HepG2 (cell line): ENCODE measurements around the gene FBXO39. TPM values are rescaled to one million over a fixed set of nuclear protein-coding genes. Genes with fewer than 3 reads are reported as not detected.

Source experiments
- ATAC-seq: fragments of 200-7000 bp; cut with Tn5 transposase; 3 replicates; pipeline ENCODE4 v1.9.1; 2020; ENCODE audit warnings: mild to moderate bottlenecking, moderate library complexity
- BruUV-seq: library from RNA; stranded (reverse); fragments of 400-500 nt; replicated peaks from 2 replicates; lab custom pipeline; 2021; lab: Mats Ljungman, UMichigan
- CTCF ChIA-PET: fragments of 300-600 bp; formaldehyde crosslinking; extraction: SDS; loops from one replicate; lab custom pipeline; 2021; ENCODE audit warnings: low total read pairs, inconsistent platforms, low intra/inter-chr PET ratio; lab: Yijun Ruan, JAX
- POLR2A ChIA-PET: fragments of 350-600 bp; sonication (Branson Sonifier 250); formaldehyde crosslinking; loops from one replicate; lab custom pipeline; 2020; ENCODE audit warnings: antibody characterized with exemption, inconsistent platforms; lab: Yijun Ruan, JAX
- DNase-seq: peaks from one replicate; pipeline ENCODE4 v3.0.0-alpha.2; 2015; ENCODE audit warnings: low spot score
- FAIRE-seq: peaks from 3 replicates; lab custom pipeline; 2011; peaks lifted over from hg19 to GRCh38; lab: Jason Lieb, UNC
- H2AFZ ChIP-seq: one replicate; pipeline ENCODE4 v1.6.1; 2011; ENCODE audit warnings: low read length, inconsistent platforms
- H3K27ac ChIP-seq: fragments of 300-600 bp; 3 replicates; pipeline ENCODE4 v1.8.0; 2011; ENCODE audit warnings: mixed run types, mild to moderate bottlenecking, mixed read lengths, low read length, inconsistent platforms; ENCODE audit not compliant: insufficient read depth; ENCODE audit errors: extremely low read length
- H3K27me3 ChIP-seq, 2 experiments: fragments of 200-600 bp in 1 of 2; 2 replicates in 1 of 2; 3 replicates in 1 of 2; pipeline versions ENCODE4 v1.6.0 to v1.8.0; 2011; ENCODE audit warnings: low read length in 2 of 2, mild to moderate bottlenecking in 2 of 2, moderate library complexity in 2 of 2, inconsistent platforms in 1 of 2; ENCODE audit not compliant: insufficient read depth in 2 of 2, control insufficient read depth in 1 of 2
- H3K36me3 ChIP-seq, 2 experiments: fragments of 200-600 bp in 1 of 2; replicated peaks in 1 of 2; 2 replicates in 1 of 2; 3 replicates in 1 of 2; pipeline versions ENCODE4 v1.5.1 to v1.8.0; 2011; ENCODE audit warnings: low read length in 2 of 2, inconsistent platforms in 1 of 2; ENCODE audit not compliant: insufficient read depth in 2 of 2, control insufficient read depth in 1 of 2
- H3K4me1 ChIP-seq: 2 replicates; pipeline ENCODE4 v1.5.1; 2012; ENCODE audit warnings: low read length, inconsistent platforms; ENCODE audit not compliant: insufficient read depth
- H3K4me2 ChIP-seq: 2 replicates; pipeline ENCODE4 v1.6.0; 2011; ENCODE audit warnings: low read depth, low read length, inconsistent platforms
- H3K4me3 ChIP-seq, 3 experiments: fragments of 200-600 bp in 1 of 3; sonication (generic), shearing (Covaris generic) in 1 of 3; replicated peaks in 1 of 3; 2 replicates each; pipeline ENCODE4 v1.5.1; 2011 to 2016; ENCODE audit warnings: low read length in 3 of 3, inconsistent platforms in 2 of 3, low read depth in 2 of 3, mild to moderate bottlenecking in 2 of 3, control low read depth in 1 of 3, mixed read lengths in 1 of 3; ENCODE audit not compliant: insufficient read depth in 1 of 3
- H3K79me2 ChIP-seq: one replicate; pipeline ENCODE4 v1.6.1; 2011; ENCODE audit warnings: low read length, inconsistent platforms; ENCODE audit not compliant: insufficient read depth
- H3K9ac ChIP-seq: 2 replicates; pipeline ENCODE4 v1.6.0; 2011; ENCODE audit warnings: mild to moderate bottlenecking, low read depth, low read length, inconsistent platforms; ENCODE audit not compliant: insufficient read depth
- H3K9me3 ChIP-seq: 2 replicates; pipeline ENCODE4 v1.5.1; 2012; ENCODE audit warnings: mild to moderate bottlenecking, low read length
- H4K20me1 ChIP-seq: 2 replicates; pipeline ENCODE4 v1.6.0; 2011; ENCODE audit warnings: inconsistent platforms, mild to moderate bottlenecking, low read length, moderate library complexity; ENCODE audit not compliant: insufficient read depth
- KAT2B ChIP-seq: fragments of 150-350 bp; IDR thresholded peaks from 2 replicates; pipeline ENCODE4 v1.6.1; 2014; ENCODE audit warnings: low read depth, low read length, borderline replicate concordance
- MBD4 ChIP-seq: IDR thresholded peaks from 2 replicates; pipeline ENCODE4 v1.6.1; 2012; ENCODE audit warnings: low read length, inconsistent platforms, borderline replicate concordance
- SRSF4 ChIP-seq: fragments of 200-400 bp; formaldehyde crosslinking; IDR thresholded peaks from one replicate; pipeline ENCODE4 v1.6.1; 2018; ENCODE audit warnings: mild to moderate bottlenecking, low read depth, low read length, moderate library complexity; ENCODE audit not compliant: poor library complexity, severe bottlenecking
- TEAD2 ChIP-seq: sonication (generic); formaldehyde crosslinking; IDR thresholded peaks from 2 replicates; pipeline ENCODE4 v1.9.0; 2021; ENCODE audit warnings: missing genetic modification reagents
- ZNF383 ChIP-seq: sonication (generic); formaldehyde crosslinking; IDR thresholded peaks from 2 replicates; pipeline ENCODE4 v1.4.0; 2020; ENCODE audit warnings: missing genetic modification reagents, mild to moderate bottlenecking, borderline replicate concordance
- ZNF484 ChIP-seq: sonication (generic); formaldehyde crosslinking; IDR thresholded peaks from 2 replicates; pipeline ENCODE4 v1.5.1; 2020; ENCODE audit warnings: mild to moderate bottlenecking, low read depth, missing genetic modification reagents, borderline replicate concordance
- ZNF556 ChIP-seq: sonication (generic); formaldehyde crosslinking; IDR thresholded peaks from 2 replicates; pipeline ENCODE4 v1.4.0; 2020; ENCODE audit warnings: mild to moderate bottlenecking, missing genetic modification reagents, borderline replicate concordance
- ZNF576 ChIP-seq: sonication (generic); formaldehyde crosslinking; IDR thresholded peaks from 2 replicates; pipeline ENCODE4 v1.4.0; 2020; ENCODE audit warnings: mild to moderate bottlenecking, missing genetic modification reagents
- ZNF639 ChIP-seq: conservative IDR thresholded peaks from 2 replicates; pipeline ENCODE4 v1.6.1; 2018; ENCODE audit warnings: missing genetic modification reagents
- ZNF850 ChIP-seq: sonication (generic); formaldehyde crosslinking; conservative IDR thresholded peaks from 2 replicates; pipeline ENCODE4 v1.9.0; 2021; ENCODE audit warnings: mild to moderate bottlenecking, missing genetic modification reagents
- WGBS: methylation state at CpG from one replicate; pipeline ENCODE4 v1.1.6; 2017; ENCODE audit warnings: low lambda C conversion rate; 5-methylcytosine and 5-hydroxymethylcytosine counted together
- in situ Hi-C: cut with HindIII; loops from 2 replicates; pipeline ENCODE4 v1.10.0; 2017; ENCODE audit warnings: low pct_unique_long_range_greater_than_20kb; ENCODE audit not compliant: extremely low pct_ligation_motif_present
- intact Hi-C: fragments of 100-400 bp; cut with micrococcal nuclease; formaldehyde crosslinking; loops from one replicate; pipeline ENCODE4 v1.10.0; 2022; ENCODE audit not compliant: unreplicated experiment
- polyA plus RNA-seq, 8 experiments: library from polyadenylated mRNA; depleted of rRNA in 3 of 8; stranded (reverse) in 7 of 8; unstranded in 1 of 8; fragments of >200 nt; fragmentation: Illumina TruSeq in 4 of 8; extraction: Trizol in 4 of 8; gene quantifications; 2 replicates each; pipeline versions ENCODE4 v1.2.1 to v1.2.3, GENCODE V29; 2011 to 2016; ENCODE audit warnings: low read depth in 4 of 8, missing spikeins in 1 of 8, mixed read lengths in 1 of 8; ENCODE audit not compliant: insufficient read depth in 1 of 8
- total RNA-seq, 5 experiments: library from RNA; depleted of rRNA; stranded (reverse); fragments of >200 nt; fragmentation: Illumina TruSeq; extraction: Trizol; gene quantifications; 2 replicates each; pipeline ENCODE4 v1.2.3, GENCODE V29; 2016; ENCODE audit warnings: low read depth in 1 of 5
- TF ChIP-seq, protein P1 (sequence below): sonication (generic); formaldehyde crosslinking; IDR thresholded peaks from 2 replicates; pipeline ENCODE4 v1.4.0; 2020; ENCODE audit warnings: missing genetic modification reagents
- TF ChIP-seq, protein P2 (sequence below), 2 experiments: fragments of 450-650 bp in 1 of 2; sonication (generic) in 1 of 2; formaldehyde crosslinking; IDR thresholded peaks; 2 replicates each; pipeline versions ENCODE4 v1.5.0 to v1.8.0; 2020 to 2022; ENCODE audit warnings: mild to moderate bottlenecking in 1 of 2, missing genetic modification reagents in 1 of 2

Gene FBXO39
- total and polyA plus RNA-seq, 2 of the 13 experiments (the other 11 are each of a cell fraction or from before 2014, with no cell fraction given): 0.09 TPM; not detected in 1

DNA sequence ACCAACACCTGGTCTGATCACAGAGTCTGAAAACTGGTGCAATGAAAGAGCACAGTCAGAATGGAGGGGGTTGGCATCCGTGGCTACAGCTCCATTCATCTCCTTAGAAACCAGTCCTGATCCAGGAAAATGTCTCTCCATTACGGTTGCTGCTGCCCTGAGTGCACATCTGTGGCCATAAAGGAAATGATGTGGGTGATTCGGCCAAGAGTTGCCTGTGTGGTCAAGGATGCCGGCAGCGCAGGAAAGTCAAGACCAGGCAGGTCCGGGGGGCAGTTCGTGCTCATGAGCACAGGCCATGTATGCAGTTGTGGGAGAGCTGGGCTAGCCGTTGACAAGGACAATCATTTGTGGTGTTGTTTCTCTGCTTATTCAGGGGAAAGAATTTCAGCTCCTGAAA is 14.2 kb upstream of the FBXO39 start:
- Histone ChIP-seq H4K20me1 (no peaks in the 10 kb centered on the region), H3K27me3 (no peaks in the 10 kb centered on the region; a peak in 1 of 5 replicates), H2AFZ (no peak overlapping the region), H3K36me3 (no peaks in the 10 kb centered on the region), H3K4me1 (no peaks in the 10 kb centered on the region), H3K79me2 (no peaks in the 10 kb centered on the region), H3K9ac (no peak overlapping the region), H3K9me3 (no peaks in the 10 kb centered on the region), H3K4me3 (no peak overlapping the region), H3K4me2 (no peak overlapping the region), H3K27ac (no peak overlapping the region)
- ATAC-seq (no peak), FAIRE-seq (no peak), DNase-seq (no peak)
- ChIA-PET CTCF (no interaction called here), POLR2A (no interaction called here)
- no TSS peak for BruUV-seq
- in situ Hi-C loops: no loop called here
- intact Hi-C loops: no loop called here
- no peak for TF ChIP-seq ZNF576 (CRISPR knock-in tag)
- no peak for TF ChIP-seq ZNF484 (CRISPR knock-in tag)
- no peak for TF ChIP-seq KAT2B
- TF ChIP-seq, protein P1, sequence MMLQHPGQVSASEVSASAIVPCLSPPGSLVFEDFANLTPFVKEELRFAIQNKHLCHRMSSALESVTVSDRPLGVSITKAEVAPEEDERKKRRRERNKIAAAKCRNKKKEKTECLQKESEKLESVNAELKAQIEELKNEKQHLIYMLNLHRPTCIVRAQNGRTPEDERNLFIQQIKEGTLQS (CRISPR knock-in tag): no peak
- TF ChIP-seq TEAD2 (CRISPR knock-in tag): no peak
- no peak for TF ChIP-seq ZNF383
- TF ChIP-seq MBD4: no peak
- no peak for TF ChIP-seq ZNF850 (CRISPR knock-in tag)
- TF ChIP-seq ZNF556 (CRISPR knock-in tag): no peak
- no peak for TF ChIP-seq SRSF4
- no peak for TF ChIP-seq ZNF639 (CRISPR knock-in tag)
- TF ChIP-seq, protein P2, sequence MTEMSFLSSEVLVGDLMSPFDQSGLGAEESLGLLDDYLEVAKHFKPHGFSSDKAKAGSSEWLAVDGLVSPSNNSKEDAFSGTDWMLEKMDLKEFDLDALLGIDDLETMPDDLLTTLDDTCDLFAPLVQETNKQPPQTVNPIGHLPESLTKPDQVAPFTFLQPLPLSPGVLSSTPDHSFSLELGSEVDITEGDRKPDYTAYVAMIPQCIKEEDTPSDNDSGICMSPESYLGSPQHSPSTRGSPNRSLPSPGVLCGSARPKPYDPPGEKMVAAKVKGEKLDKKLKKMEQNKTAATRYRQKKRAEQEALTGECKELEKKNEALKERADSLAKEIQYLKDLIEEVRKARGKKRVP (CRISPR knock-in tag; IDR thresholded peaks at IDR 0.05): no peak
- 84% methylated on average over 8 of the region's 8 CpGs for WGBS
